Neural cell (in vitro differentiated cells): ENCODE results near the gene AXL. TPM values are rescaled to one million over a fixed set of nuclear protein-coding genes. Genes with fewer than 3 reads are reported as not detected.

Source experiments
- H2AFZ ChIP-seq: fragments of 200-600, 300-800 bp; sonication (generic), shearing (Covaris generic); 2 replicates; pipeline ENCODE4 v1.6.0; 2014; ENCODE audit warnings: low read depth, mild to moderate bottlenecking, antibody characterized with exemption, low read length, moderate library complexity
- H3F3A ChIP-seq: fragments of 200-600 bp; shearing (Covaris generic); 2 replicates; pipeline ENCODE4 v1.6.1; 2016; ENCODE audit warnings: mild to moderate bottlenecking, moderate library complexity, mixed read lengths, antibody characterized with exemption, low read length; ENCODE audit not compliant: insufficient read depth, poor library complexity, severe bottlenecking
- H3K27ac ChIP-seq: fragments of 200-600, 300-800 bp; sonication (generic), shearing (Covaris generic); 2 replicates; pipeline ENCODE4 v1.5.1; 2014; ENCODE audit warnings: mild to moderate bottlenecking, low read length, moderate library complexity
- H3K27me3 ChIP-seq: fragments of 300-800, 200-600 bp; sonication (generic), shearing (Covaris generic); 2 replicates; pipeline ENCODE4 v1.6.0; 2014; ENCODE audit warnings: mild to moderate bottlenecking, low read depth, low read length, moderate library complexity; ENCODE audit not compliant: insufficient read depth
- H3K36me3 ChIP-seq: fragments of 300-800, 200-600 bp; sonication (generic), shearing (Covaris generic); 2 replicates; pipeline ENCODE4 v1.5.1; 2014; ENCODE audit warnings: mild to moderate bottlenecking, antibody characterized with exemption, low read length, moderate library complexity; ENCODE audit not compliant: insufficient read depth
- H3K4me2 ChIP-seq: fragments of 300-800, 200-600 bp; sonication (generic), shearing (Covaris generic); 2 replicates; pipeline ENCODE4 v1.6.0; 2014; ENCODE audit warnings: mild to moderate bottlenecking, low read length
- H3K4me3 ChIP-seq: fragments of 300-800, 200-600 bp; sonication (generic), shearing (Covaris generic); 2 replicates; pipeline ENCODE4 v1.5.1; 2014; ENCODE audit warnings: mild to moderate bottlenecking, low read length, moderate library complexity
- H3K79me2 ChIP-seq: fragments of 200-600 bp; shearing (Covaris generic); replicated peaks from 2 replicates; pipeline ENCODE4 v1.6.0; 2014; ENCODE audit warnings: mild to moderate bottlenecking, low read length, moderate library complexity; ENCODE audit not compliant: insufficient read depth
- H3K9ac ChIP-seq: fragments of 300-800, 200-600 bp; sonication (generic), shearing (Covaris generic); 2 replicates; pipeline ENCODE4 v1.6.1; 2016; ENCODE audit warnings: mild to moderate bottlenecking, low read length, mixed read lengths
- H3K9me2 ChIP-seq: fragments of 200-600 bp; shearing (Covaris generic); 2 replicates; pipeline ENCODE4 v1.6.1; 2016; ENCODE audit warnings: mild to moderate bottlenecking, low read length, mixed read lengths; ENCODE audit not compliant: insufficient read depth
- H3K9me3 ChIP-seq: fragments of 200-600, 300-800 bp; sonication (generic), shearing (Covaris generic); 2 replicates; pipeline ENCODE4 v1.6.1; 2016; ENCODE audit warnings: mild to moderate bottlenecking, mixed run types, low read length, moderate library complexity, mixed read lengths
- H4K20me1 ChIP-seq: fragments of 200-600 bp; shearing (Covaris generic); 2 replicates; pipeline ENCODE4 v1.6.1; 2016; ENCODE audit warnings: mild to moderate bottlenecking, mixed run types; ENCODE audit not compliant: insufficient read depth
- EP300 ChIP-seq: fragments of 450-650 bp; conservative IDR thresholded peaks from 2 replicates; pipeline ENCODE4 v1.6.1; 2014; ENCODE audit warnings: antibody characterized with exemption, mild to moderate bottlenecking, moderate library complexity; ENCODE audit not compliant: poor library complexity, severe bottlenecking
- EZH2 ChIP-seq: fragments of 200-600, 300-800 bp; shearing (Covaris generic), sonication (generic); IDR thresholded peaks from 2 replicates; pipeline ENCODE4 v1.6.1; 2014; ENCODE audit warnings: antibody characterized with exemption, low read length, borderline replicate concordance, mild to moderate bottlenecking; ENCODE audit not compliant: insufficient read depth, poor library complexity, severe bottlenecking
- MXI1 ChIP-seq: fragments of 450-650 bp; conservative IDR thresholded peaks from 2 replicates; pipeline ENCODE4 v1.6.1; 2014; ENCODE audit warnings: antibody characterized with exemption, mild to moderate bottlenecking; ENCODE audit not compliant: poor library complexity, severe bottlenecking
- POLR2AphosphoS5 ChIP-seq: IDR thresholded peaks from 2 replicates; pipeline ENCODE4 v1.6.1; 2012
- RAD21 ChIP-seq: fragments of 450-650 bp; conservative IDR thresholded peaks from 2 replicates; pipeline ENCODE4 v1.6.1; 2014; ENCODE audit warnings: antibody characterized with exemption, mild to moderate bottlenecking, moderate library complexity
- SMC3 ChIP-seq: fragments of 450-650 bp; conservative IDR thresholded peaks from 2 replicates; pipeline ENCODE4 v1.6.1; 2014; ENCODE audit warnings: antibody characterized with exemption, mild to moderate bottlenecking, moderate library complexity; ENCODE audit not compliant: poor library complexity
- TAF1 ChIP-seq: IDR thresholded peaks from 2 replicates; pipeline ENCODE4 v1.6.1; 2012; ENCODE audit warnings: low read depth
- polyA plus RNA-seq: library from polyadenylated mRNA; depleted of rRNA; stranded (reverse); fragments of >200 nt; gene quantifications from 2 replicates; pipeline ENCODE4 v1.2.3, GENCODE V29; 2014
- TF ChIP-seq, protein P1 (sequence below): IDR thresholded peaks from 2 replicates; pipeline ENCODE4 v1.6.1; 2012; ENCODE audit warnings: borderline replicate concordance
- TF ChIP-seq, protein P2 (sequence below): fragments of 450-650 bp; IDR thresholded peaks from 2 replicates; pipeline ENCODE4 v1.5.1; 2014; ENCODE audit warnings: antibody characterized with exemption, mild to moderate bottlenecking, moderate library complexity; ENCODE audit not compliant: poor library complexity, severe bottlenecking

The AXL gene
- polyA plus RNA-seq, 1 donor from 2014 or later = 0.10 TPM

DNA sequence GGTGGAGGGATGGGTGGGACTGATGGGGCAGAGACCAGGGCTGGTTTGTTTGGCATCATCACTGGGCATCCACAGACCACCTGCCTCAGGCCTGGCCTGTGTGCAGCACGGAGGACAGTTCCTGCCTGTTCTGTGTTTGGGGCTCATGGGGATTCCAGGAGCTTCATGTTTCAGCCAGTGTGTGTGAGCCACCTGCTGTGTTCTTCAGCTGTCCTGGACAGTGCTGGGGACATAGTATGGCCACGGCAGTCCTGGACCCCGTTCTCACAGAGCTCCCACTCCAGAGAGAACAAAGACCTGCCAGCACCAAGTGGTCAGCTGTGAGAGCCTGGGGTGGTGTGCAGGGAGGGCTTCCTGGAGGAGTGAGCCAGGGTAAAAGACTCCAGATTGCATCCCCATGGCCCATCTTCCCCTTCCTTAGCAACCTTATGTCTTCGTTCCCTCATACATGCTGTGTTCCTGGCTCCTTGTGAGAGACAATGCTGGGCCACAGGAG lies 89.0 kb downstream of the AXL start:
- Histone ChIP-seq H3K36me3 (no peaks in the 10 kb centered on the region), H3K9me2 (no peaks in the 10 kb centered on the region), H3K79me2 (peaks cover 10% of the 10 kb centered on the region)

DNA sequence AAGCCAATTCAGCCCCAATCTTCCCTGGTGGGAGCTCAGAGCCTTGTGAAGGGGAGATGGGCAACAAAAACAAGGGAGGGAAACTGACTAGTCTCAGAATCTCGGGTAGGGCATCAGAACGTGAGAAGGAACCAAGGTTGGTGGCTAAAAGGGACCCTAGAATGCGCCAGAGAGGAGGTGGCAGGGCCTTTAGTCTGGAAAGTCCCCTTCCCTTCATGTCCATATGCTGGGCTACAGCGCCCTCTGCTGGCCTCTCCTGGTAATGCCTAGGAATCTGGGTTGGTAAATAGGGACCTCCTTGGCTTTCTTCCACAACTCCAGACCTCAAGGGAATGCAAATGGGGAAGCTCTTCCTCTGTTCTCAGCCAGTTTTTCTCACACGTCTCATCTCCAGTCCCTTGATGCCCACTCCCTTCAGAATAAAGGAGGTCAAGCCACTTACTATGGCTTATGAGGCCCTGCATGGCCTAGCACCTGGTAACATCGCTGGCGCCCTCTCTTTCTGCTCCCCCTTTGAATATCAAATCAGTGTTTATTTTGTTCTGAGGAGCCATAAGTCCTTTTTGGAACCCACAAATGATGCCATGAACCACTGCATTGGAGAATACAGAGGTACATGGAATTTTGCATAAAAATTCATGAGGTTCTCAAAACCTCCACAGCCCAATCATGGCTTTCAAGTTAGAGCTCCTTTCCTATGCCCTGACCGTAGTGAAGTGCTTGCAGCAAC lies 89.6 kb downstream of the AXL start:
- peak overlapping the region; percentile 79 for H3K4me3 ChIP-seq
- H3K27ac ChIP-seq = peak overlapping the region; percentile 94
- no peaks in the 10 kb centered on the region for H4K20me1 ChIP-seq

More for the DNA sequence above, 89.0 kb downstream of the AXL start:
- Histone ChIP-seq H3F3A (no peaks in the 10 kb centered on the region), H3K9ac (no peak overlapping the region), H3K27me3 (no peaks in the 10 kb centered on the region), H4K20me1 (no peaks in the 10 kb centered on the region), H3K9me3 (no peaks in the 10 kb centered on the region), H3K27ac (peak overlapping the region; percentile 23), H2AFZ (no peak overlapping the region), H3K4me3 (no peak overlapping the region), H3K4me2 (no peak overlapping the region)
- no peak for TF ChIP-seq RAD21
- no peak for TF ChIP-seq POLR2AphosphoS5
- TF ChIP-seq, protein P1, sequence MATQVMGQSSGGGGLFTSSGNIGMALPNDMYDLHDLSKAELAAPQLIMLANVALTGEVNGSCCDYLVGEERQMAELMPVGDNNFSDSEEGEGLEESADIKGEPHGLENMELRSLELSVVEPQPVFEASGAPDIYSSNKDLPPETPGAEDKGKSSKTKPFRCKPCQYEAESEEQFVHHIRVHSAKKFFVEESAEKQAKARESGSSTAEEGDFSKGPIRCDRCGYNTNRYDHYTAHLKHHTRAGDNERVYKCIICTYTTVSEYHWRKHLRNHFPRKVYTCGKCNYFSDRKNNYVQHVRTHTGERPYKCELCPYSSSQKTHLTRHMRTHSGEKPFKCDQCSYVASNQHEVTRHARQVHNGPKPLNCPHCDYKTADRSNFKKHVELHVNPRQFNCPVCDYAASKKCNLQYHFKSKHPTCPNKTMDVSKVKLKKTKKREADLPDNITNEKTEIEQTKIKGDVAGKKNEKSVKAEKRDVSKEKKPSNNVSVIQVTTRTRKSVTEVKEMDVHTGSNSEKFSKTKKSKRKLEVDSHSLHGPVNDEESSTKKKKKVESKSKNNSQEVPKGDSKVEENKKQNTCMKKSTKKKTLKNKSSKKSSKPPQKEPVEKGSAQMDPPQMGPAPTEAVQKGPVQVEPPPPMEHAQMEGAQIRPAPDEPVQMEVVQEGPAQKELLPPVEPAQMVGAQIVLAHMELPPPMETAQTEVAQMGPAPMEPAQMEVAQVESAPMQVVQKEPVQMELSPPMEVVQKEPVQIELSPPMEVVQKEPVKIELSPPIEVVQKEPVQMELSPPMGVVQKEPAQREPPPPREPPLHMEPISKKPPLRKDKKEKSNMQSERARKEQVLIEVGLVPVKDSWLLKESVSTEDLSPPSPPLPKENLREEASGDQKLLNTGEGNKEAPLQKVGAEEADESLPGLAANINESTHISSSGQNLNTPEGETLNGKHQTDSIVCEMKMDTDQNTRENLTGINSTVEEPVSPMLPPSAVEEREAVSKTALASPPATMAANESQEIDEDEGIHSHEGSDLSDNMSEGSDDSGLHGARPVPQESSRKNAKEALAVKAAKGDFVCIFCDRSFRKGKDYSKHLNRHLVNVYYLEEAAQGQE = no peak
- TF ChIP-seq SMC3 = no peak
- TF ChIP-seq TAF1 = no peak
- TF ChIP-seq, protein P2, sequence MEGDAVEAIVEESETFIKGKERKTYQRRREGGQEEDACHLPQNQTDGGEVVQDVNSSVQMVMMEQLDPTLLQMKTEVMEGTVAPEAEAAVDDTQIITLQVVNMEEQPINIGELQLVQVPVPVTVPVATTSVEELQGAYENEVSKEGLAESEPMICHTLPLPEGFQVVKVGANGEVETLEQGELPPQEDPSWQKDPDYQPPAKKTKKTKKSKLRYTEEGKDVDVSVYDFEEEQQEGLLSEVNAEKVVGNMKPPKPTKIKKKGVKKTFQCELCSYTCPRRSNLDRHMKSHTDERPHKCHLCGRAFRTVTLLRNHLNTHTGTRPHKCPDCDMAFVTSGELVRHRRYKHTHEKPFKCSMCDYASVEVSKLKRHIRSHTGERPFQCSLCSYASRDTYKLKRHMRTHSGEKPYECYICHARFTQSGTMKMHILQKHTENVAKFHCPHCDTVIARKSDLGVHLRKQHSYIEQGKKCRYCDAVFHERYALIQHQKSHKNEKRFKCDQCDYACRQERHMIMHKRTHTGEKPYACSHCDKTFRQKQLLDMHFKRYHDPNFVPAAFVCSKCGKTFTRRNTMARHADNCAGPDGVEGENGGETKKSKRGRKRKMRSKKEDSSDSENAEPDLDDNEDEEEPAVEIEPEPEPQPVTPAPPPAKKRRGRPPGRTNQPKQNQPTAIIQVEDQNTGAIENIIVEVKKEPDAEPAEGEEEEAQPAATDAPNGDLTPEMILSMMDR = no peak
- no peak for TF ChIP-seq EP300
- TF ChIP-seq MXI1 = no peak
- no peak for TF ChIP-seq EZH2

More for the DNA sequence above, 89.6 kb downstream of the AXL start:
- no peaks in the 10 kb centered on the region for H3F3A ChIP-seq
- peak; percentile 73 for TF ChIP-seq SMC3
- TF ChIP-seq, protein P2 = peak; percentile 90
- peak; percentile 75 for TF ChIP-seq RAD21
- TF ChIP-seq TAF1 = no peak
- peak; percentile 15 for TF ChIP-seq MXI1
- no peak for TF ChIP-seq EP300
- H3K9ac ChIP-seq = peak overlapping the region; percentile 90
- H3K27me3 ChIP-seq = no peaks in the 10 kb centered on the region
- no peaks in the 10 kb centered on the region for H3K9me3 ChIP-seq
- H3K36me3 ChIP-seq = no peaks in the 10 kb centered on the region
- H3K4me2 ChIP-seq = no peak overlapping the region
- H2AFZ ChIP-seq = no peak overlapping the region
- peaks cover 10% of the 10 kb centered on the region for H3K79me2 ChIP-seq
- no peaks in the 10 kb centered on the region for H3K9me2 ChIP-seq
